IMR-90 (cell line): ENCODE results near the gene MFSD12. TPM values are rescaled to one million over a fixed set of nuclear protein-coding genes. Genes with fewer than 3 reads are reported as not detected.

Source experiments
- ATAC-seq: fragments of 200-7000 bp; cut with Tn5 transposase; 2 replicates; pipeline ENCODE4 v1.9.1; 2020; ENCODE audit warnings: low read depth, mild to moderate bottlenecking, moderate library complexity
- BruUV-seq: library from RNA; stranded (reverse); fragments of 400-500 nt; replicated peaks from 2 replicates; lab custom pipeline; 2021; lab: Mats Ljungman, UMichigan
- CTCF ChIA-PET: fragments of 300-600 bp; formaldehyde crosslinking; extraction: SDS; loops from one replicate; lab custom pipeline; 2021; ENCODE audit warnings: antibody characterized with exemption; lab: Yijun Ruan, JAX
- POLR2A ChIA-PET: fragments of 300-600 bp; sonication (Branson Sonifier 250); formaldehyde crosslinking; loops from one replicate; lab custom pipeline; 2022; ENCODE audit warnings: antibody characterized with exemption; ENCODE audit not compliant: unreplicated experiment; lab: Charles Lee
- DNase-seq: peaks from one replicate; pipeline ENCODE4 v3.0.0; 2013
- H2AFZ ChIP-seq: replicated peaks from 2 replicates; pipeline ENCODE3; 2013; ENCODE audit warnings: low read length, mild to moderate bottlenecking; ENCODE audit not compliant: poor library complexity
- H2AK5ac ChIP-seq: 2 replicates; pipeline ENCODE4 v1.6.1; 2013; ENCODE audit warnings: low read depth, low read length, inconsistent platforms
- H2AK9ac ChIP-seq: replicated peaks from 2 replicates; pipeline ENCODE3; 2013; ENCODE audit warnings: mild to moderate bottlenecking, low read depth, low read length, moderate library complexity; ENCODE audit not compliant: poor library complexity
- H2BK120ac ChIP-seq: 2 replicates; pipeline ENCODE4 v1.6.1; 2013; ENCODE audit warnings: low read depth, low read length, inconsistent platforms
- H2BK15ac ChIP-seq: 3 replicates; pipeline ENCODE4 v1.6.1; 2013; ENCODE audit warnings: low read depth, low read length, inconsistent platforms
- H2BK20ac ChIP-seq: 2 replicates; pipeline ENCODE4 v1.6.1; 2013; ENCODE audit warnings: low read depth, mild to moderate bottlenecking, inconsistent platforms, low read length, moderate library complexity
- H2BK5ac ChIP-seq: 2 replicates; pipeline ENCODE4 v1.6.1; 2013; ENCODE audit warnings: mild to moderate bottlenecking, low read depth, low read length, inconsistent platforms; ENCODE audit not compliant: poor library complexity, severe bottlenecking
- H3K14ac ChIP-seq: replicated peaks from 2 replicates; pipeline ENCODE4 v1.6.1; 2013; ENCODE audit warnings: low read depth, low read length, inconsistent platforms
- H3K18ac ChIP-seq: 2 replicates; pipeline ENCODE4 v1.6.1; 2013; ENCODE audit warnings: low read depth, low read length, control low read depth
- H3K23ac ChIP-seq: 2 replicates; pipeline ENCODE4 v1.6.1; 2013; ENCODE audit warnings: low read depth, low read length, inconsistent platforms
- H3K27ac ChIP-seq: 2 replicates; pipeline ENCODE4 v1.5.1; 2013; ENCODE audit warnings: mild to moderate bottlenecking, control low read depth, low read length; ENCODE audit not compliant: insufficient read depth
- H3K27me3 ChIP-seq: 2 replicates; pipeline ENCODE4 v1.6.1; 2013; ENCODE audit warnings: low read length; ENCODE audit not compliant: control insufficient read depth, insufficient read depth
- H3K36me3 ChIP-seq: 2 replicates; pipeline ENCODE4 v1.6.1; 2013; ENCODE audit warnings: low read length, mixed read lengths; ENCODE audit not compliant: control insufficient read depth, insufficient read depth
- H3K4ac ChIP-seq: 2 replicates; pipeline ENCODE4 v1.6.1; 2013; ENCODE audit warnings: low read depth, low read length, inconsistent platforms
- H3K4me1 ChIP-seq: 2 replicates; pipeline ENCODE4 v1.6.1; 2013; ENCODE audit warnings: low read length, mixed read lengths; ENCODE audit not compliant: control insufficient read depth, insufficient read depth
- H3K4me2 ChIP-seq: 2 replicates; pipeline ENCODE4 v1.6.1; 2013; ENCODE audit warnings: low read depth, mild to moderate bottlenecking, control low read depth, low read length, moderate library complexity
- H3K4me3 ChIP-seq: 2 replicates; pipeline ENCODE4 v1.5.1; 2013; ENCODE audit warnings: low read depth, mild to moderate bottlenecking, control low read depth, low read length, moderate library complexity; ENCODE audit not compliant: insufficient read depth
- H3K56ac ChIP-seq: 2 replicates; pipeline ENCODE4 v1.6.1; 2013; ENCODE audit warnings: low read length, inconsistent platforms; ENCODE audit not compliant: insufficient read depth; ENCODE audit errors: extremely low read depth
- H3K79me1 ChIP-seq, 2 experiments: 2 replicates each; pipeline ENCODE4 v1.6.1; 2013; ENCODE audit warnings: low read length in 2 of 2, inconsistent platforms in 1 of 2, low read depth in 1 of 2
- H3K9ac ChIP-seq: 2 replicates; pipeline ENCODE4 v1.6.1; 2013; ENCODE audit warnings: low read depth, low read length, control low read depth
- H3K9me1 ChIP-seq: 2 replicates; pipeline ENCODE4 v1.6.1; 2013; ENCODE audit warnings: low read length, inconsistent platforms; ENCODE audit not compliant: insufficient read depth
- H3K9me3 ChIP-seq: 2 replicates; pipeline ENCODE4 v1.6.1; 2013; ENCODE audit warnings: low read length; ENCODE audit not compliant: control insufficient read depth, insufficient read depth
- H4K20me1 ChIP-seq: 2 replicates; pipeline ENCODE4 v1.6.1; 2013; ENCODE audit warnings: low read length, inconsistent platforms; ENCODE audit not compliant: insufficient read depth
- H4K5ac ChIP-seq: 2 replicates; pipeline ENCODE4 v1.6.1; 2013; ENCODE audit warnings: mild to moderate bottlenecking, low read depth, low read length, control low read depth
- H4K8ac ChIP-seq, 2 experiments: 2 replicates each; pipeline ENCODE4 v1.6.1; 2013; ENCODE audit warnings: low read depth in 2 of 2, low read length in 2 of 2, control low read depth in 1 of 2, inconsistent platforms in 1 of 2
- H4K91ac ChIP-seq: 2 replicates; pipeline ENCODE4 v1.6.1; 2013; ENCODE audit warnings: low read depth, low read length, inconsistent platforms; ENCODE audit not compliant: insufficient read depth
- MAZ ChIP-seq: IDR thresholded peaks from 2 replicates; pipeline ENCODE4 v1.6.1; 2012; ENCODE audit warnings: low read depth, mild to moderate bottlenecking, low read length, improper control_type of control experiment, moderate library complexity, borderline replicate concordance
- NFE2L2 ChIP-seq: fragments of 150-350 bp; IDR thresholded peaks from 2 replicates; pipeline ENCODE4 v1.6.1; 2016; ENCODE audit warnings: low read depth, mild to moderate bottlenecking, low read length
- WGBS, 2 experiments: methylation state at CpG; one replicate each; pipeline versions ENCODE4 v1.1.5 to v1.1.7; 2013; ENCODE audit warnings: missing lambda C conversion rate in 2 of 2; ENCODE audit not compliant: insufficient read length in 1 of 2; ENCODE audit errors: extremely low coverage in 2 of 2; 5-methylcytosine and 5-hydroxymethylcytosine counted together
- dilution Hi-C: fragments of 300-500 bp; cut with HindIII; formaldehyde crosslinking; loops from one replicate; pipeline ENCODE4 v1.14.3; 2018; ENCODE audit warnings: low sequenced_read_pairs; ENCODE audit not compliant: unreplicated experiment
- in situ Hi-C: fragments of 300-500 bp; cut with MboI; formaldehyde crosslinking; loops from 3 replicates; pipeline ENCODE4 v1.14.3; 2019; ENCODE audit warnings: low sequenced_read_pairs, inconsistent platforms, mixed read lengths
- intact Hi-C: fragments of 100-400 bp; cut with micrococcal nuclease; formaldehyde crosslinking; loops from 2 replicates; pipeline ENCODE4 v1.10.0; 2022
- polyA plus RNA-seq, 3 experiments: library from polyadenylated mRNA; depleted of rRNA; stranded (reverse); fragments of >200 nt; gene quantifications; 2 replicates each; pipeline ENCODE4 v1.2.3, GENCODE V29; 2012; ENCODE audit warnings: low replicate concordance in 1 of 3
- total RNA-seq: library from RNA; depleted of rRNA; stranded (reverse); fragments of >200 nt; gene quantifications from 2 replicates; pipeline ENCODE4 v1.2.3, GENCODE V29; 2012

MFSD12 gene
- total and polyA plus RNA-seq, 2 of the 4 experiments (the other 2 are of a cell fraction), result 20.4 to 77.2 TPM

DNA sequence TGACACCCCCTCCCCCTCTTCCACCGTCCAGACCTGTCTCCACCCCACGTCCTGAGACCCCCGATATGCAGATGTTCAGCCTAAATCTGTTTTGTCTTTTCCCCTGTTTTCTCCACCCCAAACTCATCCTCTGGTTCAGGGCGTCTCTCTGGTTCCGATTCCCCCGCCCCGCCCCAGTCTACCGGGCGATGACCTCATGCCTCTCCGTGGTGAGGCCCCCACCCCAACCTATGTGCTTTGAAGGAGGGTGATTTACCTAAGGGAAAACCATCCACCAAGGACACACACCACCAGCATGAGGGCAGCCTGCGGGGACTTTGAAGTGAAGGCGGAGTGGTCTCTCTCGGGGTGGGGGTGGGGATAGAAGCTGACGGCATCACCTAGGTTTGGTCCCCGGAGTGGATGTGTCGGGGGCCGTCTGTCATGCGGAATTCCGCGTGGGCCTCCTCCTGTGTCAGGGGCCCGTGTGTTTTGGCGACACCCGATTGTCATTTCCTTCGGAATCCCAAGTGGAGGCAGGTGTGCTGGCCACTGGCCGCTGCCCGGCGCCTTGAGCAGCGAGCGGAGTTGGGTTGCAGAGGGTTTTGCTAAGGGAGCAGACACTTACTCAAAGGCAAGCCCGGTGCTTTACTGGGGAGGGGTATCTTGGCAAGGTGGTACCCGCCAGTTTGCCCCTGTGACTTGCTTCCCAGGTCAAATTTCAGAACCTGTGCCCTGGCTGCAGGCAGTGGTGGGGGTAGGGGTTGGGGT is 49.8 kb downstream of the MFSD12 start:
- DNase-seq (no peak), ATAC-seq (no peak)
- no peak overlapping the region for H2BK120ac ChIP-seq
- no peak overlapping the region; the same call in 1 of the 2 replicates for H4K91ac ChIP-seq
- intact Hi-C loops (loop anchor here (5.0 kb wide), 1 partner anchor 120 kb away; the partner anchor contains the start of gene CACTIN), in situ Hi-C loops (no loop called here), dilution Hi-C loops (no loop called here)
- peaks cover 13% of the 10 kb centered on the region for H3K36me3 ChIP-seq
- H2AK9ac ChIP-seq, result peak overlapping the region; percentile 84
- peak overlapping the region; percentile 46 for H3K56ac ChIP-seq
- H3K9ac ChIP-seq, result peak overlapping the region; percentile 90
- peak overlapping the region; percentile 89 for H2AK5ac ChIP-seq
- H3K23ac ChIP-seq, result peak overlapping the region; percentile 82
- BruUV-seq, result no TSS peak
- POLR2A ChIA-PET, result interaction anchor here (0.6 kb wide), 1 partner anchor 11 kb away, joined by 4 read pairs; no protein-coding TSS in a partner anchor
- peak overlapping the region in 1 of 2 experiments; percentile 37; a peak in 1 of 4 replicates for H4K8ac ChIP-seq
- H2BK5ac ChIP-seq, result peak overlapping the region; percentile 47
- H2BK20ac ChIP-seq, result no peak overlapping the region
- H3K18ac ChIP-seq, result no peak overlapping the region
- no peak overlapping the region; the same call in 1 of the 2 replicates for H4K5ac ChIP-seq
- H3K9me1 ChIP-seq, result peaks cover 16% of the 10 kb centered on the region
- peaks cover 0 to 66% of the 10 kb centered on the region in 2 experiments; a peak in 2 of 4 replicates for H3K79me1 ChIP-seq
- H2AFZ ChIP-seq, result peak overlapping the region; percentile 88
- peak overlapping the region; percentile 72 for H3K4ac ChIP-seq
- peak overlapping the region; percentile 65 for H3K27ac ChIP-seq
- H4K20me1 ChIP-seq, result peaks cover 54% of the 10 kb centered on the region
- TF ChIP-seq NFE2L2 (no peak), MAZ (peak; percentile 26)
- H3K4me1 ChIP-seq, result peaks cover 16% of the 10 kb centered on the region
- 29% methylated on average over 19 of the region's 31 CpGs; no CpG with 5 or more reads in 1 of the 2 experiments for WGBS, 2 experiments
- H3K4me2 ChIP-seq, result peak overlapping the region; percentile 98
- CTCF ChIA-PET, result no interaction called here
- peak overlapping the region; percentile 65 for H3K4me3 ChIP-seq
- peak overlapping the region; percentile 83 for H3K14ac ChIP-seq
- H3K27me3 ChIP-seq, result no peaks in the 10 kb centered on the region
- no peak overlapping the region for H2BK15ac ChIP-seq
- H3K9me3 ChIP-seq, result no peaks in the 10 kb centered on the region
